K562 (cell line): ENCODE measurements around the gene LAMTOR4. TPM values are rescaled to one million over a fixed set of nuclear protein-coding genes. Genes with fewer than 3 reads are reported as not detected.

Source experiments
- ATF6 ChIP-seq: sonication (generic); formaldehyde crosslinking; IDR thresholded peaks from 2 replicates; pipeline ENCODE4 v1.4.0; 2020; ENCODE audit warnings: mild to moderate bottlenecking, missing genetic modification reagents
- CHD1 ChIP-seq: fragments of 200-600 bp; sonication (generic); IDR thresholded peaks from one replicate; pipeline ENCODE4 v1.6.1; 2012; ENCODE audit warnings: mild to moderate bottlenecking, moderate library complexity, low read length, inconsistent platforms
- CREB3 ChIP-seq: fragments of 450-650 bp; conservative IDR thresholded peaks from 2 replicates; pipeline ENCODE4 v1.6.1; 2016; ENCODE audit warnings: missing genetic modification characterization, low read depth, mild to moderate bottlenecking, missing compliant biosample characterization, moderate library complexity
- CREB5 ChIP-seq: fragments of 250-450 bp; sonication (Bioruptor Pico); IDR thresholded peaks from 2 replicates; pipeline ENCODE4 v1.5.0; 2020; ENCODE audit warnings: mild to moderate bottlenecking
- KDM2B ChIP-seq: fragments of 250-450 bp; sonication (Bioruptor Pico); IDR thresholded peaks from 2 replicates; pipeline ENCODE4 v1.8.0; 2021; ENCODE audit warnings: mild to moderate bottlenecking, moderate library complexity
- KLF13 ChIP-seq: fragments of 450-650 bp; IDR thresholded peaks from 2 replicates; pipeline ENCODE4 v1.6.1; 2016; ENCODE audit warnings: missing genetic modification characterization, low read depth, mild to moderate bottlenecking, missing compliant biosample characterization, moderate library complexity, borderline replicate concordance
- NBN ChIP-seq: fragments of 450-650 bp; IDR thresholded peaks from 2 replicates; pipeline ENCODE4 v1.6.1; 2016; ENCODE audit warnings: low read depth, mild to moderate bottlenecking
- NR2F6 ChIP-seq: fragments of 450-650 bp; formaldehyde crosslinking; IDR thresholded peaks from 2 replicates; pipeline ENCODE4 v1.4.0; 2020; ENCODE audit warnings: mild to moderate bottlenecking
- POLR2A ChIP-seq: fragments of 450-650 bp; conservative IDR thresholded peaks from 2 replicates; pipeline ENCODE4 v1.6.1; 2016
- RBBP5 ChIP-seq: fragments of 200-600 bp; sonication (generic); IDR thresholded peaks from 2 replicates; pipeline ENCODE4 v1.6.1; 2012; ENCODE audit warnings: borderline replicate concordance, mild to moderate bottlenecking, low read length, control low read depth, inconsistent platforms; ENCODE audit not compliant: insufficient read depth, poor library complexity, severe bottlenecking
- RBFOX2 ChIP-seq: fragments of 200-400 bp; formaldehyde crosslinking; IDR thresholded peaks from 2 replicates; pipeline ENCODE4 v1.6.1; 2017; ENCODE audit warnings: low read depth, mild to moderate bottlenecking, low read length, moderate library complexity
- TAF7 ChIP-seq: fragments of 450-650 bp; IDR thresholded peaks from 2 replicates; pipeline ENCODE4 v1.6.1; 2016; ENCODE audit warnings: missing genetic modification characterization, missing compliant biosample characterization
- ZBTB43 ChIP-seq: sonication (generic); formaldehyde crosslinking; IDR thresholded peaks from 2 replicates; pipeline ENCODE4 v1.8.0; 2023; ENCODE audit warnings: mild to moderate bottlenecking, missing genetic modification reagents
- ZNF134 ChIP-seq: fragments of 250-450 bp; sonication (Bioruptor Pico); conservative IDR thresholded peaks from 2 replicates; pipeline ENCODE4 v1.4.0; 2020
- ZNF217 ChIP-seq: sonication (generic); formaldehyde crosslinking; IDR thresholded peaks from 2 replicates; pipeline ENCODE4 v1.8.0; 2022; ENCODE audit warnings: mild to moderate bottlenecking, missing genetic modification reagents
- ZSCAN32 ChIP-seq: fragments of 450-650 bp; formaldehyde crosslinking; IDR thresholded peaks from 2 replicates; pipeline ENCODE4 v1.4.0; 2020; ENCODE audit warnings: mild to moderate bottlenecking, moderate library complexity
- polyA plus RNA-seq, 8 experiments: library from polyadenylated mRNA; depleted of rRNA in 4 of 8; stranded (reverse) in 5 of 8; unstranded in 3 of 8; fragments of >200 nt; fragmentation: Nextera tagmentation in 2 of 8; fragmentation: Illumina TruSeq in 1 of 8; extraction: Ambion mirVana in 2 of 8; extraction: Trizol in 1 of 8; gene quantifications; 2 replicates each; pipeline versions ENCODE4 v1.2.1 to v1.2.3, GENCODE V29; 2011 to 2014; ENCODE audit warnings: inconsistent platforms in 1 of 8, missing spikeins in 1 of 8
- total RNA-seq, 7 experiments: library from RNA; depleted of rRNA in 6 of 7; stranded (reverse); fragments of >200 nt in 6 of 7; fragmentation: Illumina TruSeq in 2 of 7; extraction: Trizol in 2 of 7; gene quantifications; 2 replicates each; pipeline versions ENCODE4 v1.2.1 to v1.2.3, GENCODE V29; 2011 to 2021; ENCODE audit warnings: low replicate concordance in 1 of 7
- TF ChIP-seq, protein P1 (sequence below): fragments of 450-650 bp; IDR thresholded peaks from 2 replicates; pipeline ENCODE4 v1.6.1; 2017; ENCODE audit warnings: antibody characterized with exemption, mild to moderate bottlenecking

The LAMTOR4 gene
- total and polyA plus RNA-seq, 9 of the 15 experiments (the other 6 are each of a cell fraction or from before 2014, with no cell fraction given) = 79.6 to 314 (median 195) TPM

DNA sequence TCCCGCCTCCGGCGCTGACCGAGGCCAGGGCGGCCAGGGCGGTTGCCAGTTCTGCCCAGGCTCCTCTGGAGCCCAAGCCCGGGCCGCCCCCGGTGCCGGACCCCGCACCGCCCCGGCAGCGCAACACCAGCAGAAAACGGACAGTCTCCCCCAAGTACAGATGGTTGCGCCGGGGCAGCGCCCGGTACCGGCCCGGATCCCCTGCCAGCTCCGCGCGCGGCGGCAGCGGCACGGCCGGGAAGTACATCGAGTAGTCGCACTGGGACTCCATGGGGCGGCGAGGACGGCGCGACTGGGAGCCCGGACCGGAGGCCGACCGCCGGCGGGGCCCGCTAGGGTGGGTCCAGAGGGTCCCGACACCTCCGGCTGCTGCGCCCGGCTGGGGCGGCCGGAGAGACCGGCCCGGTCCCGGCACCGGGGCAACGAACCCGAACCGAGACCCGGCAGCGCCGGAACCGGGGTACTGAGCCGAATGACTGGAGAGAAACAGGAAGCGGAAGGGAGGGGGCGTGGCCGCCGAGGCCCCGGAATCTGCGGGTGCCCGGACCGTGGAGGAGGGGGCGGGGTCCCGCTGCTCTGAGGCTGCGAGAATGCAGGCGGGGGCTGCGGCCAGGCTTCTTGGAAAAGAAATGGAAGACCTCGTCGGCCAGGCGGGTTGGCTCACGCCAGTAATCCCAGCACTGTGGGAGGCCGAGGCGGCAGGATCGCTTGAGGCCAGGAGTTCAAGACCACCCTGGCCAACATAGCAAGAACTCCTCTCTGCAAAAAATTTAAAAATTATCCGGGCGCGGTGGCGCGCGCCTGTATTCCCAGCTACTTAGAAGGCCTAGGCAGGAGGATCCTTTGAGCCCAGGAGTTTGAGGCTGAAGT is 9.7 kb downstream of the LAMTOR4 start, which contains the start of gene TRAPPC14 (continued):
- TF ChIP-seq TAF7 (tag) (0 out of 2 replicates have a peak, but pooled peaks have one; percentile 44), CREB5 (CRISPR knock-in tag) (no peak), KLF13 (tag) (peak; percentile 97), ATF6 (0 out of 2 replicates have a peak, but pooled peaks have one; percentile 32), POLR2A (peak; percentile 90), KDM2B (no peak), RBBP5 (peak; percentile 94), NBN (peak; percentile 77), ZNF134 (no peak), ZNF217 (CRISPR knock-in tag) (no peak), CREB3 (tag) (no peak), NR2F6 (CRISPR knock-in tag) (peak; percentile 73; the same call in 1 of the 2 replicates), RBFOX2 (peak; percentile 94), ZSCAN32 (CRISPR knock-in tag) (no peak), CHD1 (peak; percentile 56), ZBTB43 (CRISPR knock-in tag) (no peak)
- TF ChIP-seq, protein P1, sequence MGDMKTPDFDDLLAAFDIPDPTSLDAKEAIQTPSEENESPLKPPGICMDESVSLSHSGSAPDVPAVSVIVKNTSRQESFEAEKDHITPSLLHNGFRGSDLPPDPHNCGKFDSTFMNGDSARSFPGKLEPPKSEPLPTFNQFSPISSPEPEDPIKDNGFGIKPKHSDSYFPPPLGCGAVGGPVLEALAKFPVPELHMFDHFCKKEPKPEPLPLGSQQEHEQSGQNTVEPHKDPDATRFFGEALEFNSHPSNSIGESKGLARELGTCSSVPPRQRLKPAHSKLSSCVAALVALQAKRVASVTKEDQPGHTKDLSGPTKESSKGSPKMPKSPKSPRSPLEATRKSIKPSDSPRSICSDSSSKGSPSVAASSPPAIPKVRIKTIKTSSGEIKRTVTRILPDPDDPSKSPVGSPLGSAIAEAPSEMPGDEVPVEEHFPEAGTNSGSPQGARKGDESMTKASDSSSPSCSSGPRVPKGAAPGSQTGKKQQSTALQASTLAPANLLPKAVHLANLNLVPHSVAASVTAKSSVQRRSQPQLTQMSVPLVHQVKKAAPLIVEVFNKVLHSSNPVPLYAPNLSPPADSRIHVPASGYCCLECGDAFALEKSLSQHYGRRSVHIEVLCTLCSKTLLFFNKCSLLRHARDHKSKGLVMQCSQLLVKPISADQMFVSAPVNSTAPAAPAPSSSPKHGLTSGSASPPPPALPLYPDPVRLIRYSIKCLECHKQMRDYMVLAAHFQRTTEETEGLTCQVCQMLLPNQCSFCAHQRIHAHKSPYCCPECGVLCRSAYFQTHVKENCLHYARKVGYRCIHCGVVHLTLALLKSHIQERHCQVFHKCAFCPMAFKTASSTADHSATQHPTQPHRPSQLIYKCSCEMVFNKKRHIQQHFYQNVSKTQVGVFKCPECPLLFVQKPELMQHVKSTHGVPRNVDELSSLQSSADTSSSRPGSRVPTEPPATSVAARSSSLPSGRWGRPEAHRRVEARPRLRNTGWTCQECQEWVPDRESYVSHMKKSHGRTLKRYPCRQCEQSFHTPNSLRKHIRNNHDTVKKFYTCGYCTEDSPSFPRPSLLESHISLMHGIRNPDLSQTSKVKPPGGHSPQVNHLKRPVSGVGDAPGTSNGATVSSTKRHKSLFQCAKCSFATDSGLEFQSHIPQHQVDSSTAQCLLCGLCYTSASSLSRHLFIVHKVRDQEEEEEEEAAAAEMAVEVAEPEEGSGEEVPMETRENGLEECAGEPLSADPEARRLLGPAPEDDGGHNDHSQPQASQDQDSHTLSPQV = 0 out of 2 replicates have a peak, but pooled peaks have one; percentile 35
